Aorta (tissue), 5 donors: ENCODE data around the gene CTU1. TPM values are rescaled to one million over a fixed set of nuclear protein-coding genes. Genes with fewer than 3 reads are reported as not detected.
A peak's percentile ranks its signal among the peaks of the same experiment; 100 is the strongest.

Source experiments
- ATAC-seq: fragments of 200-7000 bp; cut with Tn5 transposase; one replicate; pipeline ENCODE4 v1.9.1; 2022; ENCODE audit warnings: moderate library complexity; ENCODE audit not compliant: low FRiP score
- DNase-seq, 2 donors: peaks; one replicate each; pipeline ENCODE4 v3.0.0-alpha.2; 2020
- H3K27ac ChIP-seq, 2 donors: one replicate each; pipeline ENCODE4 v1.5.1; 2013; ENCODE audit warnings: low read length in 2 of 2, mild to moderate bottlenecking in 2 of 2, moderate library complexity in 2 of 2, control low read depth in 1 of 2, inconsistent platforms in 1 of 2, low read depth in 1 of 2
- H3K27me3 ChIP-seq, 2 donors: one replicate each; pipeline ENCODE4 v1.6.1; 2013; ENCODE audit warnings: control low read depth in 1 of 2, low read length in 1 of 2, mild to moderate bottlenecking in 1 of 2, moderate library complexity in 1 of 2; ENCODE audit not compliant: insufficient read depth in 2 of 2, control insufficient read depth in 1 of 2
- H3K36me3 ChIP-seq, 2 donors: one replicate each; pipeline ENCODE4 v1.6.1; 2013; ENCODE audit warnings: control low read depth in 1 of 2, low read length in 1 of 2, mild to moderate bottlenecking in 1 of 2; ENCODE audit not compliant: insufficient read depth in 2 of 2, control insufficient read depth in 1 of 2
- H3K4me1 ChIP-seq, 2 donors: one replicate each; pipeline ENCODE4 v1.6.1; 2013; ENCODE audit warnings: low read length in 2 of 2, control low read depth in 1 of 2, mild to moderate bottlenecking in 1 of 2, moderate library complexity in 1 of 2; ENCODE audit not compliant: insufficient read depth in 2 of 2, control insufficient read depth in 1 of 2
- H3K4me3 ChIP-seq, 2 donors: one replicate each; pipeline ENCODE4 v1.5.1; 2013; ENCODE audit warnings: low read length in 2 of 2, control low read depth in 1 of 2, mild to moderate bottlenecking in 1 of 2
- H3K9me3 ChIP-seq: one replicate; pipeline ENCODE4 v1.6.1; 2013; ENCODE audit warnings: mild to moderate bottlenecking, low read length; ENCODE audit not compliant: control insufficient read depth
- WGBS, 2 donors: extraction: QIAGEN DNeasy Blood & Tissue Kit; methylation state at CpG; one replicate each; pipeline ENCODE4 v1.1.7; 2013; 5-methylcytosine and 5-hydroxymethylcytosine counted together
- intact Hi-C, 2 donors: fragments of 100-400 bp; cut with DNase I; formaldehyde crosslinking; loops; one replicate each; pipeline versions ENCODE4 v1.14.2 to v1.15.0; 2022
- polyA plus RNA-seq, 2 donors: library from polyadenylated mRNA; stranded (reverse); fragments of 200-250 nt; gene quantifications; one replicate each; pipeline ENCODE4 v1.2.3, GENCODE V29; 2013
- total RNA-seq, 2 donors: library from RNA; stranded (reverse); fragmentation: NEBNext Ultra II Directional; extraction: Animal tissue kit (Norgen Biotek cat#: 25700); gene quantifications; one replicate each; pipeline ENCODE4 v1.2.1, GENCODE V29; 2021
- donor health status: healthy with polysubstance abuse.
- donor health status: Bipolar disorder and iron deficiency.
- donor health status: DM: no; HTN: no; CAD: no.
- donor health status: DM: no; HTN: no; CAD: no.
- donor health status: DM: yes; HTN: yes; CAD: no.

The CTU1 gene
- total and polyA plus RNA-seq, 4 donors, result 1.1 to 5.4 (median 3.3) TPM

DNA sequence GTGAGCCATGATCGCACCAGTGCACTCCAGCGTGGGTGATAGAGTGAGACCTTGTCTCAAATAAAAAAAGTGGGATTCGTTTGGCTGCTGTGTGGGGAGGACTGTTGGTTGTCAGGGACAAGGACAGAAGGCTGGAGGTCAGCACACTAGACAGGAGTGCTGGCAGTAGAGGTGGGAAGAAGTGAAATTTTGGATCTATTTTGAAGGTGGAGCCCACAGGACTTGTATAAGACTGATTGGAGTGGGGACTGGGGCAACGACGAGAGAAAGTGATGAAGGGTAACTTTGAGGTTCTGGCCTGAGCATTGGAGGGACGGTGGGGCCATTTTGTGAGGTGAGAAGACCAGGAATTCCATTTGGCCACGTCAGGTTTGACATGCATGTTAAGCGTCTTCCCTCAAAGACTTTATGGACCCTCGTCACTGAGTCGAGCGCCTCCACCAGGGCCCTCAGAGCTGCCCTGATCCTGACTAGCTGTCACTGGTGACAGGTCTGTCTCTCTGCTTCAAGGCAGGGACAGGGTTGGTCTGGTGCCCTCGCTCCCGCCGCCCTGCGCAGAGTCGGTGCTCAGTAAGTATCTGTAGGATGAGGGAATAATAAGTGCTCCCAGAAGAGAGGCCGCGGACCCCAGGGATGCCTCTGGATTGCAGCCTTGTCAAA is 673 bp downstream of the CTU1 start:
- Histone ChIP-seq H3K4me1 (no peaks in the 10 kb centered on the region), H3K27ac (no peak overlapping the region), H3K4me3 (peak overlapping the region; percentile 49 to 65), H3K9me3 (peaks cover 1% of the 10 kb centered on the region), H3K27me3 (peaks cover 0 to 2% of the 10 kb centered on the region in 2 donors), H3K36me3 (peaks cover 0 to 4% of the 10 kb centered on the region in 2 donors)
- intact Hi-C loops, result loop anchor here (1.0 to 5.0 kb wide), 2 partner anchors 487 to 490 kb away; no protein-coding TSS in a partner anchor
- DNase-seq, result no peak
- 18 to 21% methylated on average over 18 of the region's 18 CpGs for WGBS, 2 donors
- ATAC-seq, result no peak

DNA sequence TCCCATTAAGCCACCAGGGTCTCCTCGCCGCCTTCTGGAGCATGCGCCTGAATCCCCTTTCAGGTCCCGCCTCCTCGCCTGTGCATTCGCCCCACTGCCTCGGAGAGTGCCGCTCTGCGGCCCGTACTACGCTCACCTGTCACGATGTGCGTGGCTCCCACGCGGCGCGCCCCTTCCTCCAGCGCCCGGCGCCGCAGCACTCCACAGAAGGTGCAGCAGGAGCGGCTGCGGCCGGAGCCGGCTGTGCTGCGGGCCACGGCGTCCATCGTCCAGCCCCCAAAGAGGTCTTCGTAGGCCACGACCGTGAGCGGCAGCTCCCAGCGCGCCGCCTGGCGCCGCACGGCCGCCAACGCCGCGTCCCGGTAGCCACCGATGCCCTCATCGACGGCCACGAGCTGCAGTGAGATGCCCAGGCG is 4.3 kb downstream of the CTU1 start:
- H3K4me3 ChIP-seq, result no peak overlapping the region
- H3K27me3 ChIP-seq, result no peaks in the 10 kb centered on the region
- H3K27ac ChIP-seq, result no peak overlapping the region
- no peaks in the 10 kb centered on the region for H3K4me1 ChIP-seq
- intact Hi-C loops, result no loop called here
- no peak for DNase-seq
- no peak for ATAC-seq
- peaks cover 0 to 4% of the 10 kb centered on the region in 2 donors for H3K36me3 ChIP-seq
- H3K9me3 ChIP-seq, result no peaks in the 10 kb centered on the region
- WGBS, 2 donors, result 68 to 76% methylated on average over 45 to 49 of the region's 49 CpGs

DNA sequence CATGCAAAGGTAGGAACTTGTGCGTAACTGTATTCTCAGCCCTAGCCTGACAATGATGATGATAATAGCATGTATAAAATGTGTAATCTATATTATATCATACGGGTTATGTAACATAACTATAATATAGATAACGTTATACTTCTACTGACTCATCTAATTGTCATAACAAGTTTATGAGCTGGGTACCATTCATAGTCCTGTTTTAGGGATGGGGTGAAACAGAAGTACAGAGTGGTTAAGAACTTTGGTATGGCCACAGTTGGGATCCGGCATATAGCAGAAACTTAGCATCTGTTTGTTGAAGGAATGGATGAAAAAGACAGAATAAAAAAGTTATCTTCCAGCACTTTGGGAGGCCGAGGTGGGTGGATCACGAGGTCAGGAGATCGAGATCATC is 5.2 kb downstream of the CTU1 start:
- 93 to 94% methylated on average over 7 of the region's 7 CpGs for WGBS, 2 donors
- no peaks in the 10 kb centered on the region for H3K27me3 ChIP-seq
- intact Hi-C loops, result no loop called here
- H3K36me3 ChIP-seq, result peaks cover 0 to 4% of the 10 kb centered on the region in 2 donors
- H3K27ac ChIP-seq, result no peak overlapping the region
- no peak for ATAC-seq
- DNase-seq, result no peak
- H3K9me3 ChIP-seq, result no peaks in the 10 kb centered on the region
- H3K4me3 ChIP-seq, result no peak overlapping the region
- no peaks in the 10 kb centered on the region for H3K4me1 ChIP-seq

DNA sequence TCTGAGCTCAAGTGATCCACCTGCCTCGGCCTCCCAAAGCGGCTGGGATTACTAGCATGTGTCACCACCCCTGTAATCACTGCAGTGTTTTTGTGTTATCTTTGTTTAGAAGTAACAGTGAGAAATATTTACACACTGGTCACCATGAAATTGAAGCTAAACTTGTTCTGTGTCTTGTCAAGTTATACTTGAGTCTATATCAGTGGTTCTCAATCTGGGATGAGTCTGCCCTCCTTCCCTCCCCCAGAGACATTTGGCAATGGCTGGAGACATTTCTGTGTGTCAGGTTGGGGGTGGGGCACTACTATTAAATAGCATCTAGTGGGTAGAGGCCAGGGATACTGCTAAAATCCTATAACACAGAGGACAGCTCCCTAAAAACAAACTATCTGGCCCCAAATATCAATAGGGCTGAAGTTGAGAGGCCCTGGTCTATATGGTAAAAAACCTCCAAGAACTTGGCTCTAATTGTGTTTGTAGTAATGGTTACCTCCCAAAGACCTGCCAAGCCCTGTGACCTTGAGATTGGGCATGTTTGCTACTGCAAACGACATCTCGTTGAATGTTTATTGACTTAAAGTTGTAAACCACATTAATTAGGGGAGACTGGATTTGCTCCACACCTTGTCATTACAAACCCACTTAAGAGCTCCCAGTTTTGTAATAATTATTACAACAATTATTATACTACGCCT is 6.9 kb downstream of the CTU1 start:
- intact Hi-C loops, result no loop called here
- DNase-seq, result no peak
- WGBS, 2 donors, result 79 to 89% methylated on average over 5 of the region's 5 CpGs
- no peaks in the 10 kb centered on the region for H3K9me3 ChIP-seq
- ATAC-seq, result no peak
- H3K27ac ChIP-seq, result no peak overlapping the region
- peaks cover 0 to 4% of the 10 kb centered on the region in 2 donors for H3K36me3 ChIP-seq
- H3K4me3 ChIP-seq, result no peak overlapping the region
- H3K27me3 ChIP-seq, result no peaks in the 10 kb centered on the region
- H3K4me1 ChIP-seq, result no peaks in the 10 kb centered on the region

DNA sequence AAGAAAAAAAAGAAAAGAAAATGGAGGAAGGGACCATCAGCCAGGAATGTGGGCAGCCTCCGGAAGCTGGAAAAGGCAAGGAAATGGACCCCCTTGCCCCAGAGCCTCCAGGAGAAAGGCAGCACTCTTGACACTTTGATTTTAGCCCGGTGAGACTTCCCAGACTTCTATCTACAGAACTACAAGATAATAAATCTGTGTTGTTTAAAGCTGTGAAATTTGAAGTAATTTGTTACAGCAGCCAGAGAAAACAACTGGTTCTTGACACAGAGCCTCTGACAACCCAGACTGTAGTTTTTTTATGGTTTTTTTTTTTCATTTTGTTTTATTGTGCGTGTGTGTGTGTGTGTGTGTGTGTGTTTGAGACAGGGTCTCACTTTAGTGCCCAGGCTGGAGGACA is 7.6 kb downstream of the CTU1 start:
- Histone ChIP-seq H3K27ac (no peak overlapping the region), H3K36me3 (peaks cover 0 to 4% of the 10 kb centered on the region in 2 donors), H3K4me1 (no peaks in the 10 kb centered on the region), H3K9me3 (no peaks in the 10 kb centered on the region), H3K4me3 (no peak overlapping the region), H3K27me3 (no peaks in the 10 kb centered on the region)
- no peak for DNase-seq
- 8 to 15% methylated on average over 3 of the region's 3 CpGs for WGBS, 2 donors
- intact Hi-C loops, result no loop called here
- ATAC-seq, result no peak

DNA sequence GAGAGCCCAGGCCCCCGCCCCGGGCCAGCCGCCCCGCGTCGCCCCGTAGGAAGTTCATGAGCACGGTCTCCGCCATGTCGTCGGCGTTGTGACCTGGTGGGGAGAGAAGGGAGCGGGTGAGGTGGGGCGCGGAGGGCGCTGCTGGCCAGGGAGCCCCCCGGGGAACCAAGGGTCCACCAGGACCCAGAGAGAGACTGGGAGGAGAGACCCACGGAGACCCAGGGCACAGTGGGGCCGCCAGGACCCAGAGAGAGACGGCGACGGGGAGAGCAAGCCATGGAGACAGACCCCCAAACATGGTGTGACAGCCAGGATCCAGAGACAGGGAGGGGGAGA is 9.2 kb downstream of the CTU1 start:
- WGBS, 2 donors, result 61 to 66% methylated on average over 22 of the region's 22 CpGs
- H3K27ac ChIP-seq, result no peak overlapping the region

DNA sequence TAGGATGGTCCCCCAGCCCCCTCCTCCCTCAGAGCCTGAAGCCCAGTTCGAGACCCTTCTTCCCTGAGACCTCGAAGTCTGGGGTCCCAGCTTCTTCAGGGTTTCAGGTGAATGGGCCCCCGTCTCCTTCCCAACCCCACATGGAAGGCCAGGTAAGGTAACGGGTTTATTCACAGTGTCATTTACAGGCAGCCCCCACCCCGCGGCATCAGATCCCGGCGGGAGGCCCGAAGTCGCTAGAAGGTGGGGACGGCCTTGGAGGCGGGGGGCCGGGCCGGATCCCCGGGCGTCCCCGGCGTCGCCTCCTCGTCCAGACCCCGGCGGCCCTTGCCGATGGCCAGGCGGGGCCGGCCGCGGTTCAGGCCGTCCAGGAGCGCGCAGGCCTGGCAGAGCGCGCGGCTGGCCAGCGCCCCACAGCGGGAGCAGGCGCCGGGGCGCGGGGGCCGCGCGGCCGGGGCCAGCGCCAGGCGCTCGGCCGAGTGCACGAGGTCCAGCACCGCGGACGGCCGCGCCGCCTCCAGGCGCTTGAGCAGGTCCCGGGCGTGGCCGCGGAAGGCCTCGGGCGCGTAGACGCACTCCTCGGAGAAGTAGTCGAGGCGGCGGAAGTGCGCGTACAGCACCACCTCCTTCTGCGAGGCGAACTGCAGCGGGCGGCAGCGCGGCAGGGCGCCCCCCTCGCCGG is 9.7 kb downstream of the CTU1 start:
- Histone ChIP-seq H3K27me3 (no peaks in the 10 kb centered on the region), H3K4me3 (no peak overlapping the region), H3K4me1 (no peaks in the 10 kb centered on the region), H3K9me3 (no peaks in the 10 kb centered on the region), H3K27ac (no peak overlapping the region), H3K36me3 (no peaks in the 10 kb centered on the region)
- ATAC-seq, result peak; percentile 59
- WGBS, 2 donors, result 59 to 64% methylated on average over 78 of the region's 78 CpGs
- intact Hi-C loops, result no loop called here
- peak; percentile 65 to 82 for DNase-seq

More for the DNA sequence above, 9.2 kb downstream of the CTU1 start:
- ATAC-seq (no peak), DNase-seq (no peak)
- H3K4me3 ChIP-seq, result no peak overlapping the region
- H3K27me3 ChIP-seq, result no peaks in the 10 kb centered on the region
- intact Hi-C loops, result no loop called here
- peaks cover 0 to 1% of the 10 kb centered on the region in 2 donors for H3K36me3 ChIP-seq
- no peaks in the 10 kb centered on the region for H3K4me1 ChIP-seq
- H3K9me3 ChIP-seq, result no peaks in the 10 kb centered on the region

DNA sequence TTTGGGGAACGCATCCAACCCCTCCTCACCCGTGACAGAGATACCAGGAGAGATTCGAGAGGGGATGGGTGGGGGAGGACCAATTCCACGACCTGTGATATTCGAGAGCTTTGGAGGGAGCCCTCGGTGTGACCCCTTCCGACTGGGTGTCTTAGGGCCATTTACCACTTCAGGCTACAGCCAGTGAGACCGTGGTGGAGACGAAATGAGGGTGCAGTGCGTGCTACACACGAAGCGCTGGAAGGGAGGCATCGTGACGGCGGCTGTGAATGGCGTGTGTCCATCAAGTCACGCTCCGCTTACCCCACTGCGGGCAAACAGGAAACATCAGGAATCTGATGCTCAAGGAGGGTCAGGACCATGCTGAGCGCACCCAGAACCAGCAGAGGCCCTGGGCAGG is 10.4 kb downstream of the CTU1 start:
- intact Hi-C loops, result no loop called here
- WGBS, 2 donors, result 85 to 86% methylated on average over 20 of the region's 20 CpGs
- H3K9me3 ChIP-seq, result no peaks in the 10 kb centered on the region

More for the DNA sequence above, 10.4 kb downstream of the CTU1 start:
- H3K27ac ChIP-seq, result no peak overlapping the region
- peak in 1 of 2 donors; percentile 51 for DNase-seq
- H3K27me3 ChIP-seq, result no peaks in the 10 kb centered on the region
- no peak overlapping the region for H3K4me3 ChIP-seq
- ATAC-seq, result no peak
- H3K36me3 ChIP-seq, result no peaks in the 10 kb centered on the region
- H3K4me1 ChIP-seq, result no peaks in the 10 kb centered on the region
